DOHH2 (cell line): ENCODE measurements around the gene UBASH3A.

ENCODE experiments used
- H3F3A ChIP-seq: fragments of 200-600 bp; sonication (generic), shearing (Covaris generic); 2 replicates; pipeline ENCODE4 v1.6.0; 2016; ENCODE audit warnings: antibody characterized with exemption, mild to moderate bottlenecking; ENCODE audit not compliant: control insufficient read depth, insufficient read depth
- H3K27ac ChIP-seq: fragments of 200-600 bp; sonication (generic); 2 replicates; pipeline ENCODE4 v1.5.1; 2014; ENCODE audit warnings: low read depth, mild to moderate bottlenecking, low read length, moderate library complexity
- H3K27me3 ChIP-seq: fragments of 200-600 bp; sonication (generic); 2 replicates; pipeline ENCODE4 v1.6.1; 2014; ENCODE audit warnings: mild to moderate bottlenecking, low read length, mixed read lengths; ENCODE audit not compliant: control insufficient read depth
- H3K36me3 ChIP-seq: fragments of 200-600 bp; sonication (generic); 2 replicates; pipeline ENCODE4 v1.6.1; 2014; ENCODE audit warnings: mild to moderate bottlenecking, low read length, moderate library complexity, mixed read lengths; ENCODE audit not compliant: control insufficient read depth
- H3K4me1 ChIP-seq: fragments of 200-600 bp; sonication (generic); 2 replicates; pipeline ENCODE4 v1.6.1; 2014; ENCODE audit warnings: mild to moderate bottlenecking, low read length, mixed read lengths; ENCODE audit not compliant: control insufficient read depth
- H3K4me2 ChIP-seq: fragments of 200-600 bp; sonication (generic); 2 replicates; pipeline ENCODE4 v1.6.0; 2014; ENCODE audit warnings: mild to moderate bottlenecking, low read length, moderate library complexity
- H3K4me3 ChIP-seq: fragments of 200-600 bp; sonication (generic); 2 replicates; pipeline ENCODE4 v1.5.1; 2014; ENCODE audit warnings: mild to moderate bottlenecking, low read length, mixed read lengths
- H3K79me2 ChIP-seq: fragments of 200-600 bp; sonication (generic); 2 replicates; pipeline ENCODE4 v1.6.1; 2014; ENCODE audit warnings: mild to moderate bottlenecking, low read length, mixed read lengths; ENCODE audit not compliant: control insufficient read depth
- H3K9me2 ChIP-seq: fragments of 200-600 bp; sonication (generic); replicated peaks from 2 replicates; pipeline ENCODE4 v1.6.1; 2014; ENCODE audit warnings: mild to moderate bottlenecking, low read length, mixed read lengths; ENCODE audit not compliant: control insufficient read depth
- H3K9me3 ChIP-seq: fragments of 200-600 bp; sonication (generic); 2 replicates; pipeline ENCODE4 v1.6.1; 2014; ENCODE audit warnings: antibody characterized with exemption, low read length, mixed read lengths; ENCODE audit not compliant: control insufficient read depth, insufficient read depth
- H4K20me1 ChIP-seq: fragments of 200-600 bp; sonication (generic); 2 replicates; pipeline ENCODE4 v1.6.0; 2014; ENCODE audit warnings: low read depth, mild to moderate bottlenecking, antibody characterized with exemption, low read length, moderate library complexity; ENCODE audit not compliant: control insufficient read depth, insufficient read depth
- CTCF ChIP-seq: fragments of 200-600 bp; sonication (generic); IDR thresholded peaks from one replicate; pipeline ENCODE4 v1.5.1; 2014; ENCODE audit warnings: antibody characterized with exemption, mild to moderate bottlenecking, low read depth, low read length; ENCODE audit not compliant: poor library complexity, severe bottlenecking
- EZH2phosphoT487 ChIP-seq: fragments of 200-600 bp; sonication (generic); IDR thresholded peaks from 2 replicates; pipeline ENCODE4 v1.6.1; 2017; ENCODE audit warnings: borderline replicate concordance, mild to moderate bottlenecking, antibody characterized with exemption, low read length, moderate library complexity, mixed read lengths

UBASH3A gene

GRCh38 chr21:42412636-42412933 lies 8.9 kb downstream of the UBASH3A start:
- no peaks in the 10 kb centered on the region for H3K4me1 ChIP-seq
- no peaks in the 10 kb centered on the region for H3K9me3 ChIP-seq
- H3K36me3 ChIP-seq, result no peaks in the 10 kb centered on the region
- no peaks in the 10 kb centered on the region for H3K79me2 ChIP-seq
- no peaks in the 10 kb centered on the region for H3K9me2 ChIP-seq
- peaks cover 48% of the 10 kb centered on the region for H3K27me3 ChIP-seq
- no peaks in the 10 kb centered on the region for H3F3A ChIP-seq
- no peak overlapping the region for H3K4me3 ChIP-seq
- no peaks in the 10 kb centered on the region for H4K20me1 ChIP-seq
- TF ChIP-seq EZH2phosphoT487 (no peak), CTCF (no peak)
- no peak overlapping the region for H3K27ac ChIP-seq
- H3K4me2 ChIP-seq, result no peak overlapping the region

GRCh38 chr21:42413093-42413492 lies 9.4 kb downstream of the UBASH3A start:
- Histone ChIP-seq H3K79me2 (no peaks in the 10 kb centered on the region), H3K36me3 (no peaks in the 10 kb centered on the region), H3K9me3 (no peaks in the 10 kb centered on the region), H3K27me3 (peaks cover 43% of the 10 kb centered on the region), H4K20me1 (no peaks in the 10 kb centered on the region), H3F3A (no peaks in the 10 kb centered on the region), H3K4me2 (no peak overlapping the region), H3K4me3 (no peak overlapping the region), H3K4me1 (no peaks in the 10 kb centered on the region), H3K27ac (no peak overlapping the region), H3K9me2 (no peaks in the 10 kb centered on the region)
- TF ChIP-seq EZH2phosphoT487, result no peak
- no peak for TF ChIP-seq CTCF

- Histone ChIP-seq H3K4me1 (no peaks in the 10 kb centered on the region), H3K27me3 (peaks cover 47% of the 10 kb centered on the region), H3K9me2 (no peaks in the 10 kb centered on the region), H3K4me3 (no peak overlapping the region), H4K20me1 (no peaks in the 10 kb centered on the region), H3F3A (no peaks in the 10 kb centered on the region), H3K27ac (no peak overlapping the region), H3K4me2 (no peak overlapping the region), H3K9me3 (no peaks in the 10 kb centered on the region), H3K36me3 (no peaks in the 10 kb centered on the region), H3K79me2 (no peaks in the 10 kb centered on the region)
- no peak for TF ChIP-seq EZH2phosphoT487
- TF ChIP-seq CTCF, result no peak
These were observed 9.8 kb downstream of the UBASH3A start for GRCh38 chr21:42413500-42413899.

GRCh38 chr21:42414066-42414465 lies 10.4 kb downstream of the UBASH3A start:
- H3K9me2 ChIP-seq, result no peaks in the 10 kb centered on the region
- H3K36me3 ChIP-seq, result no peaks in the 10 kb centered on the region
- H3K4me3 ChIP-seq, result no peak overlapping the region
- peaks cover 51% of the 10 kb centered on the region for H3K27me3 ChIP-seq
- no peak overlapping the region for H3K4me2 ChIP-seq
- H4K20me1 ChIP-seq, result no peaks in the 10 kb centered on the region
- H3K4me1 ChIP-seq, result no peaks in the 10 kb centered on the region
- H3K27ac ChIP-seq, result no peak overlapping the region
- H3F3A ChIP-seq, result no peaks in the 10 kb centered on the region
- no peaks in the 10 kb centered on the region for H3K79me2 ChIP-seq
- H3K9me3 ChIP-seq, result no peaks in the 10 kb centered on the region
- TF ChIP-seq CTCF (no peak), EZH2phosphoT487 (no peak)
